Ecto neural progenitor cell (in vitro differentiated cells): ENCODE results near the gene TMEM243.
"Not testable (repeated sequence)": the region's sequence is repeated elsewhere in the genome, so short reads cannot be mapped to it uniquely, and the experiment has no call there.

Source experiments
- DNase-seq: peaks from one replicate; pipeline ENCODE4 v3.0.0-alpha.2; 2018; ENCODE audit warnings: low spot score

Gene TMEM243, protein sequence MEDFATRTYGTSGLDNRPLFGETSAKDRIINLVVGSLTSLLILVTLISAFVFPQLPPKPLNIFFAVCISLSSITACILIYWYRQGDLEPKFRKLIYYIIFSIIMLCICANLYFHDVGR

GRCh38 chr7:87219545-87220025 is at the start of gene TMEM243:
TSS of gene TMEM243 (minus strand) at chr7:87219732. CDS start at chr7:87219503, 229 bp downstream.
- DNase-seq, result peak; percentile 71

DNA sequence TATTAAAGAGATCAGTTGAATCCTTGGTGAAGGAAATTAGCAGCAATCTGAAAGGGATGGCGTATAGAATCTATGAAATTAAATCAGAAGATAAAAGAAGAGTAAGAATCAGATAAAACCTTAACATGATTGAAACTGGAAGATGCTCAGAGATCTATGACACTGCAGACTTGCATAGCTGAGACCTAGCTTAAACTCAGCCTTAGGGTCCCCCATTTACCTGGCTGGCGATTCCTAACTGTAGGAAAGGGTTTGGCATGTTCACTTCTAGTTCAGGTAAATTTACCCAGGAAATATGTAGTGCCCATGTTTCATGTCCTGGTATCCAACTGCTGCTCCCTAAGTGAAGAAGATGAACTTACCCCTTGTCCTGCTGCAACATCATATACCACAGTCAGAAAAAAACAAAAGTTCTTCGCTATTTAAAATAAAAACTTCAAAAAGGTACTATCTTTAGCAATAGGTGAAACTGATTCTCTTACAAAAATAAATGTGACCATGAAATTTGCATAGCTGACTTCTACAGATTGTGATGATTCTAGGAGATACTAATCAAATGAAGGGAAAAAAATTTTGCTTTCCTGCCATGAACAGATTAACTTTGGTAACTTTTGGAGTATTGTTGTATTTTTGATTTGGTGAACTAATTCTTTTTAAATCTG is 47.8 kb upstream of the TMEM243 start:
- DNase-seq, result no peak

- DNase-seq, result no peak
Measured at GRCh38 chr7:87263537-87263936, 44.0 kb upstream of the TMEM243 start.

- DNase-seq, result no peak
Measured at GRCh38 chr7:87253589-87254087, 34.1 kb upstream of the TMEM243 start.

DNA sequence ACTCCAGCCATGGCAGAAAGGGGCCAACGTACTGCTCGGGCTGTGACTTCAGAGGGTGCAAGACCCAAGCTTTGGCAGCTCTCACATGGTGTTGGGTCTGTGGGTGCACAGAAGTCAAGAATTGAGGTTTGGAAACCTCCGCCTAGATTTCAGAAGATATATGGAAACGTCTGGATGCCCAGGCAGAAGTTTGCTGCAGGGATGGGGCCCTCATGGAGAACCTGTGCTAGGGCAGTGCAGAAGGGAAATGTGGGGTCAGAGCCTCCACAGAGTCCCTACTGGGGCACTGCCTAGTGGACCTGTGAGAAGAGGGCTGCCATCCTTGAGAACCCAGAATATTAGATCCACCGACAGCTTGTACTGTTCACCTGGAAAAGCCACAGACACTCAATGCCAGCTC is 26.1 kb upstream of the TMEM243 start:
- not testable (repeated sequence) for DNase-seq

- not testable (repeated sequence) for DNase-seq
Measured at GRCh38 chr7:87238464-87239051, 19.0 kb upstream of the TMEM243 start.

DNA sequence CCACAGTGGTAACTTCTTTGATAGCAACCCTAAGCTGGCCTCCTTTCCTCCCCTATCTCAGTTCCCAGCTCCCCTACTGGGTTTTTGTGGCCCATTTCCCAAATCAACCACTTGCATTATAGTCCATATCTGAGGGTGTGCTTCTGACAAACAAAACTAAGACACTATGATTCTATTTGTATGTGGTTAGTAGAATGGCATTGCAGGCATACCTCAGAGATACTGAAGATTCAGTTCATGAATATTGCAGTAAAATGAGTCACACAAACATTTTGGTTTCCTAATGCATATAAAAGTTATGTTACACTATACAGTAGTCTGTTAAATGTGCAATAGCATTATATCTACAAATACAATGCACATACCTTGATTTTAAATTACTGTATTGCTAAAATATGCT is 15.4 kb upstream of the TMEM243 start:
- no peak for DNase-seq

DNA sequence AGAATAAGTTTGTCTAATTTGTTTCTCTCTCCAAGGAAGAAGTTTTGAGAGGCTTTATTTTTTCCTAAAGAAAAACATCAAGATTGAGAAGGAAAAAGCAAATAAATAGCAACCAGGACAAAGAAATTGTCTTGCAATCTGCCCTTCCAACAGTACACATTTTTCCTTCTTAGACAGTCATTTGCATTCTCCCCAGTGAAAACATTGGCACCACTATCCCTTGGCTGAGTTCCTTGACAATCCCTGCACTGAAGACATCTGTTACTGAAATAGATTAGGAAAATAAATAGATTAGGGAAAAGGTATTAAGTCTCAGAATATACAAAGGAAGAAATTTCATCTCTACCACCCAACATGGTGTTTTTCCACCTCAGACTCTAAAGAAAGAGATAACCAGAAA is 12.2 kb upstream of the TMEM243 start:
- DNase-seq, result no peak

- DNase-seq, result no peak
Measured at GRCh38 chr7:87231258-87231657, 11.7 kb upstream of the TMEM243 start.

GRCh38 chr7:87226495-87226894 is 7.0 kb upstream of the TMEM243 start:
- DNase-seq, result no peak

DNA sequence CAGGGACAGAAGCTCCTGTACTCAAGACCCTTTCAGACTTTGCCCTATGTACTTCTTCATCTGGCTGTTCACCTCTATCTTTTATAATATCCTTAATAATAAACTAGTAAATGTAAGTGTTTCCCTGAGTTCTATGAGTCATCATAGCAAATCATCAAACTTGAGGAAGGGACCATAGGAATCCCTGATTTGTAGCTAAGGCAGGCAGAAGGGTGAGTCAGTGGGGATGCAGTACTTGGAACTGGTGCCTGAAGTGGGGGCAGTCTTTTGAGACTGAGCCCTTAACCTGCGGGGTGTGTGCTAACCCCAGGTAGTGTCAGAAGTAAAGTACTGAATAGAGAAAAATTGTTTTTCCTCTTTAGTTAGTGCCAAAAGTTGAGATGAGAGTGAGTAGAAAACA is 6.2 kb upstream of the TMEM243 start:
- no peak for DNase-seq

DNA sequence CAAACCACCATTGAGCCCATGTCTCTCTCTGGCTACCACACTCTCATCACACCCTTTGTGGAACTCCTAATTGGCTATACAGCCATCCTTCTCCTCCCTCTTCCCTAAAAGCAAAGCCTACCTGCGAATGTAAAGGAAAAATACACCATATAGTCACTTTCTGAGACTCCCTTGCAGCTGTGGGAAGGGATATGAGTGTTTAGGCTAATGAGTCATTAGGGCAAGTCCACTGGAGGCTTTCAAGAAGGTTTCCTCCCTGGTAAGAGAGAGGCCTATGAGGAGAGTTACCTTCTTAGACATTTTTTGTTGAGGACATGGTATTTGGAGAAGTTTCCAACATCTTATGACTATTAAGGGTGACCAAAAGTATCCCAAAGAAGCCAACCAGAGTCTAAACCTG is 4.1 kb upstream of the TMEM243 start:
- DNase-seq, result no peak

DNA sequence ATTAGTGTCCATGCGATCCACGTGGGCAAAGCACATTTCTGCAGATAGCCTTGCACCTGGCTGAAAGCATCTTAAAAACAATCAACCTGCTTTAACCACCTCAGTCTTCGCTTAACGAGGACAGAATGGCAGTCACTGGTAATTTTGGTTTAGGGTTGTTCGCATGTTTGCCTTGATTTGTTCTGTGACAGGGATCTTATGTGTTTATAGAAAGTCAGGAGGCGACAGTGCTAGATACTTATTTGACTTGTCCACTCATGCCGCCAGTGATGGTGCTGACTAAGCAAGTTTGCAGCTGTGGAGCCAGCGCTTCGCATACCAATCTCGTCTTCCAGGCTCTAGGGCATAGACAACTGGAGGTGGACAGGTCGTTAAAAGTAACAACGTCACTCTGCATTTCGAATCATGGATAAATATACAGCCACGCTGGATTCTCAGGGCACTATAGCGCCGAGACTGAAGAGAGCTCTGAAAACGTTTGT is 1.2 kb upstream of the TMEM243 start:
- no peak for DNase-seq

DNA sequence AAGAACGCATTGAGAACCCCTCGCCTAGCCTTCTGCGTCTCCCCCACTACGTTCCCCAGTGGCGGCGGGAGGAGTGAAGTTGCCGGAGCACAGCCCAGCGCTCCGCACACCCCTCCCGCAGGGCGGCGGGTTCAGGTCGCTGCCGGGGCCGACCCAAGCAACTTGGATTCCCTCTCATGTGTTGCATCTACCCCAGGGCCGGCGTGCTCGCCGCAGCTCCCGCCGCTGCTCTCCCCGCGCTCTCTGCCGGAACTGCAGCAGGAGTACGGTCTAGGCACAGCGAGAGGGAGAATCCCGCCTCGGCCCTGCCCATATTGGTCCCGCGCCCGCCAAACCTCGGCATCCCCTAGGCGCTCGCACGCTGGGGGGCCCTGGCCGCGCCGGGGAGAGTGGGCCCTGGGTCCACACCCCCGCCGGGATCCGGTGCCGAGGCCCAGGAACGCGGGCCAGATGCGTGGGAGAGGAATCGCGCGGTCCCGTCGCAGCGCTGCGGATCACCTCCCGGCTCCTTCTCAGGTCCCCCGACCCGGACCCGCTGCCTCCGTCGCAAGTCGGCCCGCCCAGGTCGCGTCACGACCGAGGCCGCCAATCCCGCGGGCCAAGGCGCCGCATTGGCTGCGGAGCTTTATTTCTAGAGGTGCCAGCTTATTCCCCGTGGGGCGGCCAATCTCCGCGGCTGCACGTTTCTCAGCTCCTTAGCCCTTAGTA is 648 bp upstream of the TMEM243 start:
- DNase-seq, result peak; percentile 91

DNA sequence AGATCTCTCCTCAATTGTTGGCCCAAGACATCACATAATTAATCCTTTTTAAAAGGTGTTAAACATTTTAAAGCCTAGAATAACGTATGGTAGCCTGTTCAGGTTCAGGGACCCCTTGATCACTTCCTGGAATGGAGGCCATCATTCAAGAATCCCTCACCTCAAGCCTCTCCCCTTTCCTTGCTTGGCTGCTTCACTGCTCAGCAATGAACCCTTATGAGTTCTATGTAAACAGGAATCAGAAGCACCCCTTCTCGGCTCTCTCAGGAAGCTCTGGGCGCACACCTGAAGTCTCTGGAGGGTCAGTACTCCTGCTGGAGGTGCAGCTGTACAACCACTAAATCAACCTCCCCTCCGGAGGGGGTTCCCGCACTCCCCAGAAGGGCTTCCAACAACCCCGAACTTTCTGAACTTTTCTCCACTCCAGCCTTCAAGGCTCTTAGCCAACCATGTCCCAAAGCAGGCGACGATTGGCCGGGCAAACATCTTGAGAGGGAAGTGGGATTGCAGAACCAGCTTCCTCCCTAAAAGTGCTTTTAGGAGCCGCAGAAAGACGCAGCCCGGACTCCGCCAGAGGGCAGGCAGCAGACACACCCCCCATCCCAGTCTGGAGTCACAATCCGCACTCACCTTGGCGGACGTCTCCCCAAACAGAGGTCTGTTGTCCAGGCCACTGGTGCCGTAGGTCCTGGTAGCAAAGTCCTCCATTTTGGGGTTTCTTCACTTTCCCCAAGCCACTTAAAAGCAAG is 562 bp downstream of the TMEM243 start:
- no peak for DNase-seq

DNA sequence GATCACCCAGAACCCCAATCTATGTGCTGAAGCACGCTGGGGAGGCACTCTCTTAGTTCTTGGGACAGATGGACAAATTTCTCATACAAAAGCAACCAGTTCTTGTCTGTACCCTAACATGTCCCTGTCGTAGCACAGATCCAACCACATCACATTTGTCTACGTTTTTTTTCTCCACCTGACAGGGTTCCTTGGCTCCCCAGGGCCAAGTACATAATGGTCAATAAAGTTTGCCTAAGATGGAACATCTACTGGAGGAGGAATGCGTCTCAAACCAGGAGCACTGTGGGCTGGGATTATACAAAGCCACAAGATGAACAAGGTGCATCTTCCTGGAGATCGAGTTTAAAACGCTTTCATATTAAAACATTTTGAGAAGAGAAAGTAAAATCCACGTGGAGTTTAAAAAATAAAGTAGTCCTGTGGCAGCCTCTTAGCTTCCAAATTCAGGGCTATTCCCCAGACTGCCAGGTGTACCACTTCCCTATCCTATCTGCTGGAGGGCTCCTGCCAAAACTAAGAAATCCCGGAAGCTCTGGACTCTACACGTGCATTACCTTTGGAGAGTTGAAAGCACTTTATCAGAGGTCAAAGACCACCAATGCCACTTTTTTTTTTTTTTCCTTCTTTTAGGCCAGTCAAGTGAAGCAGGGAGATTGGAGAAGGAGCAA is 1.4 kb downstream of the TMEM243 start:
- DNase-seq, result no peak

GRCh38 chr7:87216701-87217508 is 2.6 kb downstream of the TMEM243 start:
- no peak for DNase-seq

GRCh38 chr7:87215046-87215445 is 4.5 kb downstream of the TMEM243 start:
- DNase-seq, result no peak

GRCh38 chr7:87213811-87214210 is 5.7 kb downstream of the TMEM243 start:
- no peak for DNase-seq

DNA sequence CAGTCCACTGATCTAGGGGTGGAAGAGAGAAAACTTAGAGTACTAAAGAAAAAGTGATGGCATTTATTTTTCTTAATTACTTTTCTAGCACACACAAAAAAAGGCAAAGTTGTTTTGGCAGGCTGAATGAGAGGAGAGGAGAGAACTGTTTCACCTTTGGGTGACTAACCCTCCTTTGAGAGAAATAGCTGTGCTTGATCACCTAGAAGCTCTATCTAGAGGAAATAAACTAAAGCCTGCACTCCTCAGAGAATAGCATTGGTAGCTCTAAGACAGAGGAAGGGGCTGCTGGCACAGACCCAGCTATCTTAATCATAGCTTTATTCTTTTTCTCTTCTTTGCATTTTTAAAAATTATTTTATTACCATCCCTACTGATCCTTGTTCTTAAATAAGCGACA is 6.3 kb downstream of the TMEM243 start:
- no peak for DNase-seq

DNA sequence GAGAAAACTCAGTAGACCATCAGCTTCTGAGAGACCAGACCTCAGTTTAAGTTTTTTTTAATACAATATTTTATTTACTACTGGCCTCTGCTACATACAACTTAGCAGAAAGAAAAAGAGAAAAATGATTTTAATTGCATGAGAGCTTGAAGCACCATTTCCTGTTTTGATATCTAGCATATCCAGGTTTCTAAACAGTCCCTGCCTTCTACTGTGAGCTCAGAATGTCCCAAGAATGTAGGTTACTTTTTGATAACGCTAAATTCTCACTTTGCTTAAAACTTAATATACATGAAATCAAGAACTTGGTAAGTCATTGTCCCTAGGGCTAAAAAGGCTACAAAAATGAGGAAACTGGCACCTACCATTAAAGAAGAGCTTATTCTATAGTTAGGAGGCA is 7.0 kb downstream of the TMEM243 start:
- DNase-seq, result no peak
